RWPE2 (cell line): ENCODE data around the gene TMEM40.
A peak's percentile ranks its signal among the peaks of the same experiment; 100 is the strongest.

Experiments used
- ATAC-seq: fragments of 200-7000 bp; cut with Tn5 transposase; 3 replicates; pipeline ENCODE4 v1.9.1; 2021; ENCODE audit warnings: low read depth
- DNase-seq: peaks from one replicate; pipeline ENCODE4 v3.0.0-alpha.2; 2020; ENCODE audit warnings: low spot score
- H3K27ac ChIP-seq: fragments of 450-650 bp; 2 replicates; pipeline ENCODE4 v1.5.1; 2017; ENCODE audit warnings: mild to moderate bottlenecking; ENCODE audit not compliant: poor library complexity, severe bottlenecking
- H3K27me3 ChIP-seq: fragments of 250-450 bp; sonication (Bioruptor Pico); 2 replicates; pipeline ENCODE4 v1.5.1; 2021; ENCODE audit warnings: mild to moderate bottlenecking, moderate library complexity; ENCODE audit not compliant: insufficient read depth, poor library complexity, severe bottlenecking
- H3K36me3 ChIP-seq: fragments of 250-450 bp; sonication (Bioruptor Pico); 2 replicates; pipeline ENCODE4 v1.5.1; 2020; ENCODE audit warnings: low read depth, mild to moderate bottlenecking, moderate library complexity
- H3K4me1 ChIP-seq: fragments of 250-450 bp; sonication (Bioruptor Pico); 2 replicates; pipeline ENCODE4 v1.5.1; 2021; ENCODE audit warnings: mild to moderate bottlenecking, moderate library complexity; ENCODE audit not compliant: insufficient read depth, poor library complexity, severe bottlenecking
- H3K4me3 ChIP-seq: fragments of 250-450 bp; sonication (Bioruptor Pico); 2 replicates; pipeline ENCODE4 v1.5.1; 2021; ENCODE audit warnings: mild to moderate bottlenecking, moderate library complexity; ENCODE audit not compliant: severe bottlenecking
- H3K9me3 ChIP-seq: fragments of 250-450 bp; sonication (Bioruptor Pico); 2 replicates; pipeline ENCODE4 v1.5.1; 2021; ENCODE audit warnings: mild to moderate bottlenecking, moderate library complexity; ENCODE audit not compliant: severe bottlenecking
- TF ChIP-seq, protein P1 (sequence below): fragments of 450-650 bp; IDR thresholded peaks from one replicate; pipeline ENCODE4 v1.5.1; 2017; ENCODE audit warnings: mild to moderate bottlenecking, moderate library complexity; ENCODE audit not compliant: poor library complexity, severe bottlenecking

TMEM40 gene

GRCh38 chr3:12709334-12709733 is 49.7 kb downstream of the TMEM40 start:
- H3K4me1 ChIP-seq, result no peaks in the 10 kb centered on the region
- H3K9me3 ChIP-seq, result no peaks in the 10 kb centered on the region
- DNase-seq (no peak), ATAC-seq (no peak)
- H3K27ac ChIP-seq, result no peak overlapping the region
- TF ChIP-seq, protein P1, sequence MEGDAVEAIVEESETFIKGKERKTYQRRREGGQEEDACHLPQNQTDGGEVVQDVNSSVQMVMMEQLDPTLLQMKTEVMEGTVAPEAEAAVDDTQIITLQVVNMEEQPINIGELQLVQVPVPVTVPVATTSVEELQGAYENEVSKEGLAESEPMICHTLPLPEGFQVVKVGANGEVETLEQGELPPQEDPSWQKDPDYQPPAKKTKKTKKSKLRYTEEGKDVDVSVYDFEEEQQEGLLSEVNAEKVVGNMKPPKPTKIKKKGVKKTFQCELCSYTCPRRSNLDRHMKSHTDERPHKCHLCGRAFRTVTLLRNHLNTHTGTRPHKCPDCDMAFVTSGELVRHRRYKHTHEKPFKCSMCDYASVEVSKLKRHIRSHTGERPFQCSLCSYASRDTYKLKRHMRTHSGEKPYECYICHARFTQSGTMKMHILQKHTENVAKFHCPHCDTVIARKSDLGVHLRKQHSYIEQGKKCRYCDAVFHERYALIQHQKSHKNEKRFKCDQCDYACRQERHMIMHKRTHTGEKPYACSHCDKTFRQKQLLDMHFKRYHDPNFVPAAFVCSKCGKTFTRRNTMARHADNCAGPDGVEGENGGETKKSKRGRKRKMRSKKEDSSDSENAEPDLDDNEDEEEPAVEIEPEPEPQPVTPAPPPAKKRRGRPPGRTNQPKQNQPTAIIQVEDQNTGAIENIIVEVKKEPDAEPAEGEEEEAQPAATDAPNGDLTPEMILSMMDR, result no peak
- no peak overlapping the region for H3K4me3 ChIP-seq
- H3K27me3 ChIP-seq, result no peaks in the 10 kb centered on the region
- H3K36me3 ChIP-seq, result no peaks in the 10 kb centered on the region

DNA sequence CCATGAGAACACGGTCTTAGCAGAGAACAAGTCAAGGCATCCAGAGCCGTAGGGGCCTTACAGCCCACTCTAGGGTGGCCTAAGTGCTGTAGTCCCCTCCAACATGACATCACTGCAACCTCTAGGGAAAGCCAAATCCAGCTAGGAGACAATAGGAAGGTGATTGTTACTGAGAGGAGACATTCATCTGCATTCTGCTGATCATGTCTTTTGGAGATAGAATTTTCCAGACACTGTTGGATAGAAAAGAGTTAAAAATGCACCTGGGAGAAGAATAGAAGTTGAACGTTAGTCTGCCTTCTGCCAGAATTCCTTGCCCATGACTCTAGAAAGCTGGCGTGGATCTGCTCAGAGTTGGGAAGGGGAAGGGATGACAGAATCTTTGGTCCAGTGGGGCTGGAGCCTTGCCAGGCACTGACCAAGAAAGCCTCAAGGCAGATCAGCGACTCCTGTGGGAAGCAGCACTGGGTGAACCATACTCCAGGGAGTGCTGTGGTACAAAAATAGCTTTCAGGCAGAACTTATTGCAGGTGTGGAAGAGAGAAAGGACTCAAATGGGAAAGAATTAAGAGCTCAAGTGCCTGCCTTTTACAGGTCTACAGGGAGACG is 50.4 kb downstream of the TMEM40 start:
- H3K9me3 ChIP-seq, result no peaks in the 10 kb centered on the region
- DNase-seq, result peak; percentile 74
- H3K27me3 ChIP-seq, result no peaks in the 10 kb centered on the region
- H3K4me1 ChIP-seq, result peaks cover 1% of the 10 kb centered on the region
- ATAC-seq, result peak; percentile 77
- H3K4me3 ChIP-seq, result no peak overlapping the region
- no peaks in the 10 kb centered on the region for H3K36me3 ChIP-seq
- TF ChIP-seq, protein P1, result peak; percentile 15
- H3K27ac ChIP-seq, result no peak overlapping the region

- DNase-seq (no peak), ATAC-seq (no peak)
- Histone ChIP-seq H3K27ac (no peak overlapping the region), H3K36me3 (no peaks in the 10 kb centered on the region), H3K4me3 (no peak overlapping the region), H3K4me1 (peaks cover 5% of the 10 kb centered on the region), H3K9me3 (no peaks in the 10 kb centered on the region), H3K27me3 (no peaks in the 10 kb centered on the region)
- TF ChIP-seq, protein P1, result no peak
These were observed 51.6 kb downstream of the TMEM40 start for GRCh38 chr3:12707449-12707848.

DNA sequence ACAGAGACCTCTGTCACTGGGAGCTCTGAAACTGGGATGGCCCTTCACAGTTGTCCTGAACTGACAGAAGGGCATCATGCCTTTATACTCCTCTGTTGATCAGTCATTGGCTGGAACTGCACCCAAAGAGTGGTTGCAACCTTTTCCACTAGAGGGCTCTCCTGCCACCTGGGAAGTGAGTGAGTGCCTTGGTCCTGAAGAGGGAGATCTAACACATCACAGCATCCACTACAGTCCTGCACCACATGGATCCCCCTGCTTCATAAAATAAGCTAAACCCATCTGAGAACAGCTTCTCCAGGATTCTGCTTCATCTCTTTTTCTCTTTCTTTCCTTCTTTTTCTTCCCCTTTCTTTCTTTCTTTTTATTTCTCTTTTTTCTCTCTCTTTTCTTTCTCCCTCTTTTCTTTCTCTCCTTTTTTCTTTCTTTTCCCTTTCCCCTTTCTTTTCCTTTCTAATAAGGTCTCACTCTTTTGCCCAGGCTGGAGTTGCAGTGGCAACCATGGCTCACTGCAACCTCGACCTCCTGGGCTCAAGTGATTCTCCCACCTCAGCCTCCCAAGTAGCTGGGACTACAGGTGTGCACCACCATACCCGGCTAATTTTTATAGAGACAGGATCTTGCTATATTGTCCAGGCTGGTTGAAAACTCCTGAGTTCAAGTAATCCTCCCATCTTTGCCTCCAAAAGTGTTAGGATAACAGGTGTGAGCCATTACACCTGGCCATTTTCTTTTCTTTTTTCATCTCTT is 52.4 kb downstream of the TMEM40 start:
- no peaks in the 10 kb centered on the region for H3K9me3 ChIP-seq
- peaks cover 5% of the 10 kb centered on the region for H3K4me1 ChIP-seq
- H3K27me3 ChIP-seq, result no peaks in the 10 kb centered on the region
- no peak for DNase-seq
- peak; percentile 87 for ATAC-seq
- H3K27ac ChIP-seq, result no peak overlapping the region
- no peak overlapping the region for H3K4me3 ChIP-seq
- H3K36me3 ChIP-seq, result no peaks in the 10 kb centered on the region
- TF ChIP-seq, protein P1, result peak; percentile 85

DNA sequence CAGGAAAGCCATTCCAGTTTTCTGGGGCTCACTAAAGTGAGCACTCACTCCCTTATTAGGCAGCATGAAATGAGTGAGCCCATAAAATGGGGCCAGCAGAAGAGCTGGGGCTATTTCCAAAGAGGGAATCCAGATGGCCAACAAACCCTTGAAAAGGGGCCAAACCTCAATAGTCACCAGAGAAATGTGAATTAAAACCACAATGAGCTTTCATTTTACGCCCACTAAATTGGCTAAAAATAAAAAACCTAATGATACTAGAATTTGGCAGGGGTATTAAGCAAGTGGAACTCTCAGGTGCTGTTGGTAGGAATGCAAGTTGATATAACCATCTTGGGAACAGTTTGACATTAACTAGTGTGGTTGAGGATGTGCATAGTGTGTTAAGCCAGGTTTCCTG is 53.1 kb downstream of the TMEM40 start:
- Histone ChIP-seq H3K27ac (no peak overlapping the region), H3K36me3 (no peaks in the 10 kb centered on the region), H3K4me1 (peaks cover 5% of the 10 kb centered on the region), H3K9me3 (no peaks in the 10 kb centered on the region), H3K27me3 (no peaks in the 10 kb centered on the region), H3K4me3 (no peak overlapping the region)
- DNase-seq, result no peak
- TF ChIP-seq, protein P1, result no peak
- ATAC-seq, result no peak
